ENCODE data around the gene TRPC4.

TRPC4 gene

DNA sequence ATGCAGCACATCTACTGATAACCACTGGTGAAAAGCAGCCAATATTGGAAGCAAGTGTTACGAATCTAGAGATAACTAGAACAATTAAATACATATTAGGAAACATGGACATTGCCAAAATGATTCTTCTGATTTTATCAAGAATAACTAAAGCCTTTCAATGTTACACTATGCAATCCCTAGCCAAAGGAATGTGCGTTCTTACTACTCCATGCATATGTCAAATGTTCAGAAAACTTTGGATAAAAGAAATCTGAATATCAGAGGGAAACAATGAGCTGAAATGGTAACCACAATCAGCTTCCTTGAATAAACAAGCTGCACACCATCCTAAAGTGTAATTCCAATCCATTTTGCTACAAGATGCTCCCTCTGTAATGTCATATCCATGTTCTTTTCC, 270.1 kb downstream of the TRPC4 start:
- H3K79me2 ChIP-seq (ENCODE audit: low read length) = no peaks in the 10 kb centered on the region
- no peak overlapping the region for H3K4me2 ChIP-seq (ENCODE audit: low read depth, low read length)
- H3K27ac ChIP-seq (ENCODE audit: low read length) = no peak overlapping the region
- H3K9me3 ChIP-seq (replicated peaks; ENCODE audit: insufficient read depth, low read length) = no peaks in the 10 kb centered on the region
- no peak overlapping the region for H3K4me3 ChIP-seq (ENCODE audit: low read length)
- no peaks in the 10 kb centered on the region for H3K9me2 ChIP-seq (replicated peaks; ENCODE audit: insufficient read depth, low read length)
- H3K4me1 ChIP-seq (ENCODE audit: low read length) = no peaks in the 10 kb centered on the region
- H3K36me3 ChIP-seq (replicated peaks; ENCODE audit: insufficient read depth, low read length) = no peaks in the 10 kb centered on the region
- no peaks in the 10 kb centered on the region for H3K27me3 ChIP-seq (replicated peaks; ENCODE audit: insufficient read depth, low read length)
- H4K20me1 ChIP-seq (ENCODE audit: insufficient read depth, low read length) = no peaks in the 10 kb centered on the region
- DNase-seq = no peak
- H2AFZ ChIP-seq (ENCODE audit: low read length) = no peak overlapping the region
- TF ChIP-seq EZH2 (optimal IDR thresholded peaks at IDR 0.05; ENCODE audit: low read depth, low read length) (no peak), EZH2phosphoT487 (IDR thresholded peaks at IDR 0.05; ENCODE audit: low read length) (no peak)
- TF ChIP-seq, protein P1, sequence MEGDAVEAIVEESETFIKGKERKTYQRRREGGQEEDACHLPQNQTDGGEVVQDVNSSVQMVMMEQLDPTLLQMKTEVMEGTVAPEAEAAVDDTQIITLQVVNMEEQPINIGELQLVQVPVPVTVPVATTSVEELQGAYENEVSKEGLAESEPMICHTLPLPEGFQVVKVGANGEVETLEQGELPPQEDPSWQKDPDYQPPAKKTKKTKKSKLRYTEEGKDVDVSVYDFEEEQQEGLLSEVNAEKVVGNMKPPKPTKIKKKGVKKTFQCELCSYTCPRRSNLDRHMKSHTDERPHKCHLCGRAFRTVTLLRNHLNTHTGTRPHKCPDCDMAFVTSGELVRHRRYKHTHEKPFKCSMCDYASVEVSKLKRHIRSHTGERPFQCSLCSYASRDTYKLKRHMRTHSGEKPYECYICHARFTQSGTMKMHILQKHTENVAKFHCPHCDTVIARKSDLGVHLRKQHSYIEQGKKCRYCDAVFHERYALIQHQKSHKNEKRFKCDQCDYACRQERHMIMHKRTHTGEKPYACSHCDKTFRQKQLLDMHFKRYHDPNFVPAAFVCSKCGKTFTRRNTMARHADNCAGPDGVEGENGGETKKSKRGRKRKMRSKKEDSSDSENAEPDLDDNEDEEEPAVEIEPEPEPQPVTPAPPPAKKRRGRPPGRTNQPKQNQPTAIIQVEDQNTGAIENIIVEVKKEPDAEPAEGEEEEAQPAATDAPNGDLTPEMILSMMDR (IDR thresholded peaks at IDR 0.05; ENCODE audit: low read length) = no peak
- H3F3A ChIP-seq (ENCODE audit: insufficient read depth, low read length) = no peaks in the 10 kb centered on the region
- H3K9ac ChIP-seq (ENCODE audit: low read length) = no peak overlapping the region

DNA sequence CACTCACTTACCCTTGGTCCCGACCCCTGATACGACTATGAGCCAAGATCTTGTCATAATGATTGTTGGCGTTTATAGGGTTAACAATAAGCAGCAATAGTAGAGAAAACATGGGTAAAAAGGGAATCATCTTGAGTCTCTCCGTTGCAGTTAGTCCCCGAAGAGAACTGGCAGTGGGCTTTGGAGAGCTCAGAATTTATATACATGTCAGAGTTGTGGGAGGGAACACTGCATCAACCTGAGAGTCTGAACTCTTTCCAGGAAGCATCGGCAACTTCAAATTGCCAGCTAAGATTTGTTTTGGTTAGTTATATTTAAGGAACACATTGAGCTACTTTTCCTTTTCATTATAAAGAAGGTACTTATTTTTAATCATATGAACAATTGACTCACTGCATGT, 271.0 kb downstream of the TRPC4 start, which contains the start of gene POSTN:
POSTN (minus strand) TSS at position 172 of the 400 bp plus-strand sequence; CDS start at position 130, 42 bp downstream.
- H4K20me1 ChIP-seq (ENCODE audit: insufficient read depth, low read length) = no peaks in the 10 kb centered on the region
- H3K9me3 ChIP-seq (replicated peaks; ENCODE audit: insufficient read depth, low read length) = no peaks in the 10 kb centered on the region
- H3K27ac ChIP-seq (ENCODE audit: low read length) = no peak within 1 kb of the TSS
- no peaks in the 10 kb centered on the region for H3F3A ChIP-seq (ENCODE audit: insufficient read depth, low read length)
- TF ChIP-seq EZH2phosphoT487 (IDR thresholded peaks at IDR 0.05; ENCODE audit: low read length) = no peak
- TF ChIP-seq, protein P1 (IDR thresholded peaks at IDR 0.05; ENCODE audit: low read length) = no peak
- no peak for TF ChIP-seq EZH2 (optimal IDR thresholded peaks at IDR 0.05; ENCODE audit: low read depth, low read length)
- no peak for DNase-seq
- no peak within 1 kb of the TSS for H3K4me2 ChIP-seq (ENCODE audit: low read depth, low read length)
- H3K79me2 ChIP-seq (ENCODE audit: low read length) = no peaks in the 10 kb centered on the region
- H3K36me3 ChIP-seq (replicated peaks; ENCODE audit: insufficient read depth, low read length) = no peaks in the 10 kb centered on the region
- H3K27me3 ChIP-seq (replicated peaks; ENCODE audit: insufficient read depth, low read length) = no peaks in the 10 kb centered on the region
- H2AFZ ChIP-seq (ENCODE audit: low read length) = no peak within 1 kb of the TSS
- H3K4me1 ChIP-seq (ENCODE audit: low read length) = no peaks in the 10 kb centered on the region
- H3K9me2 ChIP-seq (replicated peaks; ENCODE audit: insufficient read depth, low read length) = no peaks in the 10 kb centered on the region
- H3K4me3 ChIP-seq (ENCODE audit: low read length) = no peak within 1 kb of the TSS
- H3K9ac ChIP-seq (ENCODE audit: low read length) = no peak within 1 kb of the TSS

DNA sequence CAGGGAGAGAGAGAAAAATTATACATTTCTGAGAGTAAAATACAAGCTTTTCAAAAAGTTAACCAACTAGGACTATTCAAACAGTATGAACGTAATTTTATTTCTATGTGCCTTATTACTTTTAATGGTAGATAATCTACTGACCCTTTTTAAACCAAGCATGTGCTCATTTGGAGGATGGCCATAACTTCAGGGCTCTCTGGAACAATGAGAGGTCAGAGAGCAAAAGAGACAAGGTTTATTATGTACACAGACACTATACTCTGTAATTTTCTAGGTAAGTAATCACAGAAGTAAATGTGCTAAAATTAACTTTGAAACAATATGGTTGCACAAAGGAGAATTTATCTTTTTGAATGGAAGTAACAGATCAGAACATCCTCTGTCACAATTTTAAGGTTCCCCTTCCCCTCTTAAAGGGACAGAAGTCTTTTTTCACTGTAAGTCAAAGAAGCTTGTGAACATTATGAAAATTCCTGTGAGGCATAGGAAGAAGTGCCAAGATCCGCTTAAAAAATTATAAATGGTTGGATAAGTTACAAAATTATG, 272.0 kb downstream of the TRPC4 start:
- Histone ChIP-seq H2AFZ (ENCODE audit: low read length) (no peak overlapping the region), H3K4me3 (ENCODE audit: low read length) (no peak overlapping the region), H3K79me2 (ENCODE audit: low read length) (no peaks in the 10 kb centered on the region), H3K36me3 (replicated peaks; ENCODE audit: insufficient read depth, low read length) (no peaks in the 10 kb centered on the region), H3K27ac (ENCODE audit: low read length) (no peak overlapping the region), H3K4me1 (ENCODE audit: low read length) (no peaks in the 10 kb centered on the region), H4K20me1 (ENCODE audit: insufficient read depth, low read length) (no peaks in the 10 kb centered on the region), H3K9me2 (replicated peaks; ENCODE audit: insufficient read depth, low read length) (no peaks in the 10 kb centered on the region), H3K27me3 (replicated peaks; ENCODE audit: insufficient read depth, low read length) (no peaks in the 10 kb centered on the region), H3F3A (ENCODE audit: insufficient read depth, low read length) (no peaks in the 10 kb centered on the region), H3K4me2 (ENCODE audit: low read depth, low read length) (no peak overlapping the region), H3K9ac (ENCODE audit: low read length) (no peak overlapping the region), H3K9me3 (replicated peaks; ENCODE audit: insufficient read depth, low read length) (no peaks in the 10 kb centered on the region)
- no peak for DNase-seq
- TF ChIP-seq EZH2phosphoT487 (IDR thresholded peaks at IDR 0.05; ENCODE audit: low read length) = no peak
- no peak for TF ChIP-seq EZH2 (optimal IDR thresholded peaks at IDR 0.05; ENCODE audit: low read depth, low read length)
- TF ChIP-seq, protein P1 (IDR thresholded peaks at IDR 0.05; ENCODE audit: low read length) = no peak

Measured in MM.1S (cell line).